H1 (cell line): Measurements from ENCODE around the gene DOCK9. TPM values are rescaled to one million over a fixed set of nuclear protein-coding genes. Genes with fewer than 3 reads are reported as not detected.

Source experiments
- CTCF ChIA-PET: fragments of 300-600 bp; sonication (Branson Sonifier 250); formaldehyde crosslinking; loops from one replicate; lab custom pipeline; 2021; ENCODE audit not compliant: partially characterized antibody; lab: Charles Lee
- POLR2A ChIA-PET: fragments of 300-600 bp; sonication (Branson Sonifier 250); formaldehyde crosslinking; loops from one replicate; lab custom pipeline; 2021; ENCODE audit warnings: inconsistent platforms; ENCODE audit not compliant: partially characterized antibody; lab: Charles Lee
- DNase-seq, 2 experiments: peaks; one replicate each; pipeline versions ENCODE4 v3.0.0 to v3.0.0-alpha.2; 2010 to 2022; ENCODE audit warnings: low spot score in 2 of 2, low read depth in 1 of 2, mixed read lengths in 1 of 2
- FAIRE-seq: peaks from 2 replicates; lab custom pipeline; 2011; peaks lifted over from hg19 to GRCh38; lab: Jason Lieb, UNC
- H2AFZ ChIP-seq: 2 replicates; pipeline ENCODE4 v1.8.1; 2012; ENCODE audit warnings: low read length, inconsistent platforms
- H2AK5ac ChIP-seq: 2 replicates; pipeline ENCODE4 v1.6.1; 2013; ENCODE audit warnings: low read depth, low read length
- H2BK120ac ChIP-seq: replicated peaks from 2 replicates; pipeline ENCODE3; 2013; ENCODE audit warnings: low read depth, low read length, inconsistent platforms
- H2BK12ac ChIP-seq: 2 replicates; pipeline ENCODE4 v1.6.1; 2013; ENCODE audit warnings: low read depth, low read length
- H2BK15ac ChIP-seq: 2 replicates; pipeline ENCODE4 v1.6.1; 2013; ENCODE audit warnings: low read length
- H2BK20ac ChIP-seq: 2 replicates; pipeline ENCODE4 v1.6.1; 2013; ENCODE audit warnings: low read length
- H2BK5ac ChIP-seq: 2 replicates; pipeline ENCODE4 v1.6.1; 2013; ENCODE audit warnings: low read depth, low read length
- H3K14ac ChIP-seq: 2 replicates; pipeline ENCODE4 v1.6.1; 2013; ENCODE audit warnings: inconsistent platforms; ENCODE audit not compliant: insufficient read length
- H3K18ac ChIP-seq: 2 replicates; pipeline ENCODE4 v1.6.1; 2013; ENCODE audit warnings: low read length; ENCODE audit errors: extremely low read depth
- H3K23ac ChIP-seq: 2 replicates; pipeline ENCODE4 v1.6.1; 2013; ENCODE audit warnings: inconsistent platforms; ENCODE audit not compliant: insufficient read length
- H3K23me2 ChIP-seq: 2 replicates; pipeline ENCODE4 v1.6.1; 2013; ENCODE audit warnings: low read depth, low read length
- H3K27ac ChIP-seq: 2 replicates; pipeline ENCODE4 v1.6.1; 2011; ENCODE audit warnings: low read depth, low read length, inconsistent platforms
- H3K27me3 ChIP-seq, 4 experiments: replicated peaks in 1 of 4; 1 replicate in 1 of 4; 2 replicates in 3 of 4; pipeline versions ENCODE4 v1.6.1 to v1.8.1; 2011 to 2013; ENCODE audit warnings: low read length in 3 of 4, mild to moderate bottlenecking in 3 of 4, inconsistent platforms in 2 of 4, mixed read lengths in 2 of 4, moderate library complexity in 1 of 4; ENCODE audit not compliant: control insufficient read depth in 3 of 4, insufficient read depth in 3 of 4; ENCODE audit errors: extremely low read depth in 1 of 4
- H3K36me3 ChIP-seq, 4 experiments: 2 replicates each; pipeline versions ENCODE4 v1.6.1 to v1.8.1; 2011 to 2013; ENCODE audit warnings: mild to moderate bottlenecking in 4 of 4, low read length in 3 of 4, moderate library complexity in 2 of 4, control low read depth in 1 of 4, inconsistent platforms in 1 of 4; ENCODE audit not compliant: insufficient read depth in 4 of 4, control insufficient read depth in 2 of 4
- H3K4ac ChIP-seq: replicated peaks from 2 replicates; pipeline ENCODE3; 2013; ENCODE audit warnings: low read length, low read depth, mixed read lengths, inconsistent platforms; ENCODE audit not compliant: insufficient read length
- H3K4me1 ChIP-seq, 4 experiments: replicated peaks in 1 of 4; 1 replicate in 1 of 4; 2 replicates in 3 of 4; pipeline versions ENCODE4 v1.6.1 to v1.8.1; 2011 to 2013; ENCODE audit warnings: low read length in 3 of 4, inconsistent platforms in 2 of 4, mixed read lengths in 1 of 4; ENCODE audit not compliant: insufficient read depth in 4 of 4, control insufficient read depth in 3 of 4
- H3K4me2 ChIP-seq, 2 experiments: 2 replicates each; pipeline versions ENCODE4 v1.6.1 to v1.8.1; 2011 to 2013; ENCODE audit warnings: low read depth in 2 of 2, low read length in 2 of 2, control low read depth in 1 of 2, inconsistent platforms in 1 of 2, mild to moderate bottlenecking in 1 of 2; ENCODE audit not compliant: insufficient read depth in 1 of 2
- H3K4me3 ChIP-seq, 4 experiments: fragments of 200-600, 300-600 bp in 1 of 4; sonication (generic), shearing (Covaris generic), sonication (Bioruptor Twin) in 1 of 4; 2 replicates each; pipeline versions ENCODE4 v1.5.1 to v1.8.1; 2011 to 2016; ENCODE audit warnings: low read length in 4 of 4, low read depth in 3 of 4, control low read depth in 2 of 4, inconsistent platforms in 2 of 4, mild to moderate bottlenecking in 2 of 4, mixed read lengths in 1 of 4, moderate library complexity in 1 of 4; ENCODE audit not compliant: insufficient read depth in 2 of 4; ENCODE audit errors: extremely low read depth in 1 of 4
- H3K56ac ChIP-seq: replicated peaks from 2 replicates; pipeline ENCODE3; 2013; ENCODE audit warnings: low read depth, mild to moderate bottlenecking, mixed read lengths, low read length, inconsistent platforms; ENCODE audit not compliant: insufficient read length
- H3K79me1 ChIP-seq: 2 replicates; pipeline ENCODE4 v1.6.1; 2013; ENCODE audit warnings: low read depth, low read length, control low read depth
- H3K79me2 ChIP-seq, 2 experiments: 2 replicates each; pipeline versions ENCODE4 v1.6.1 to v1.8.1; 2012 to 2013; ENCODE audit warnings: low read length in 2 of 2, mild to moderate bottlenecking in 2 of 2, inconsistent platforms in 1 of 2; ENCODE audit not compliant: insufficient read depth in 2 of 2, control insufficient read depth in 1 of 2
- H3K9ac ChIP-seq, 4 experiments: replicated peaks in 1 of 4; 1 replicate in 1 of 4; 2 replicates in 3 of 4; pipeline versions ENCODE4 v1.6.1 to v1.8.1; 2011 to 2013; ENCODE audit warnings: low read depth in 3 of 4, low read length in 3 of 4, control low read depth in 2 of 4, mild to moderate bottlenecking in 2 of 4, moderate library complexity in 2 of 4, inconsistent platforms in 1 of 4; ENCODE audit errors: extremely low read depth in 1 of 4
- H3K9me3 ChIP-seq, 2 experiments: 2 replicates each; pipeline versions ENCODE4 v1.6.1 to v1.8.1; 2012 to 2013; ENCODE audit warnings: mild to moderate bottlenecking in 2 of 2, moderate library complexity in 2 of 2, control low read depth in 1 of 2, inconsistent platforms in 1 of 2, low read depth in 1 of 2, low read length in 1 of 2, mixed read lengths in 1 of 2; ENCODE audit not compliant: insufficient read depth in 2 of 2
- H4K20me1 ChIP-seq, 2 experiments: replicated peaks in 1 of 2; 2 replicates each; pipeline versions ENCODE3 to v1.8.1; 2011 to 2013; ENCODE audit warnings: inconsistent platforms in 2 of 2, low read length in 2 of 2, mild to moderate bottlenecking in 1 of 2; ENCODE audit not compliant: insufficient read depth in 2 of 2, control insufficient read depth in 1 of 2
- H4K5ac ChIP-seq: 2 replicates; pipeline ENCODE4 v1.6.1; 2013; ENCODE audit warnings: low read length, low read depth, mixed read lengths, inconsistent platforms; ENCODE audit not compliant: insufficient read length
- H4K8ac ChIP-seq: 2 replicates; pipeline ENCODE4 v1.8.0; 2013; ENCODE audit warnings: mild to moderate bottlenecking, moderate library complexity, low read length, inconsistent platforms; ENCODE audit not compliant: insufficient read depth; ENCODE audit errors: extremely low read depth
- H4K91ac ChIP-seq: replicated peaks from 2 replicates; pipeline ENCODE3; 2013; ENCODE audit warnings: low read length, mixed read lengths, inconsistent platforms; ENCODE audit not compliant: insufficient read length
- BCL11A ChIP-seq, 2 experiments: IDR thresholded peaks; one replicate each; pipeline ENCODE4 v1.6.1; 2011; ENCODE audit warnings: low read depth in 2 of 2, low read length in 2 of 2, mild to moderate bottlenecking in 2 of 2
- CBX5 ChIP-seq: fragments of 300-800, 300-1000 bp; sonication (generic); IDR thresholded peaks from 2 replicates; pipeline ENCODE4 v1.7.1; 2016; ENCODE audit warnings: antibody characterized with exemption, low read length, low read depth
- NRF1 ChIP-seq: IDR thresholded peaks from 2 replicates; pipeline ENCODE4 v1.6.1; 2011; ENCODE audit warnings: mild to moderate bottlenecking, low read depth, low read length, improper control_type of control experiment
- POLR2A ChIP-seq, 2 experiments: IDR thresholded peaks; 1 replicate in 1 of 2; 2 replicates in 1 of 2; pipeline ENCODE4 v1.6.1; 2011; ENCODE audit warnings: low read depth in 2 of 2, low read length in 2 of 2, mild to moderate bottlenecking in 2 of 2; ENCODE audit errors: control extremely low read depth in 1 of 2
- TBP ChIP-seq: IDR thresholded peaks from 2 replicates; pipeline ENCODE4 v1.6.1; 2011; ENCODE audit warnings: low read depth, low read length, improper control_type of control experiment
- TCF12 ChIP-seq: IDR thresholded peaks from 2 replicates; pipeline ENCODE4 v1.6.1; 2011; ENCODE audit warnings: low read depth, mild to moderate bottlenecking, low read length
- ZNF274 ChIP-seq: IDR thresholded peaks from 2 replicates; pipeline ENCODE4 v1.7.0; 2012; ENCODE audit warnings: low read length, borderline replicate concordance; ENCODE audit errors: extremely low read depth
- WGBS, 2 experiments: shearing (Covaris generic) in 1 of 2; methylation state at CpG; one replicate each; pipeline versions ENCODE4 v1.1.6 to v1.1.7; 2013 to 2015; ENCODE audit warnings: low lambda C conversion rate in 2 of 2, mixed read lengths in 2 of 2, inconsistent platforms in 1 of 2, low coverage in 1 of 2, missing lambda C conversion rate in 1 of 2; ENCODE audit not compliant: insufficient replicate concordance in 2 of 2, insufficient coverage in 1 of 2, insufficient read length in 1 of 2; ENCODE audit errors: extremely low coverage in 1 of 2, missing lambda C conversion rate in 1 of 2; 5-methylcytosine and 5-hydroxymethylcytosine counted together
- polyA plus RNA-seq, 7 experiments: library from polyadenylated mRNA; depleted of rRNA in 3 of 7; stranded (reverse) in 5 of 7; unstranded in 2 of 7; fragments of >200 nt in 5 of 7; fragments of 200-250 nt in 2 of 7; gene quantifications; 1 replicate in 5 of 7; 2 replicates in 1 of 7; 4 replicates in 1 of 7; pipeline versions ENCODE4 v1.2.1 to v1.2.3, GENCODE V29; 2011 to 2013; ENCODE audit warnings: missing spikeins in 2 of 7, mixed read lengths in 2 of 7
- total RNA-seq: library from RNA; stranded (reverse); fragmentation: NEBNext Ultra II Directional; extraction: Animal tissue kit (Norgen Biotek cat#: 25700); gene quantifications from 2 replicates; pipeline ENCODE4 v1.2.1, GENCODE V29; 2021
- TF ChIP-seq, protein P1 (sequence below): IDR thresholded peaks from 2 replicates; pipeline ENCODE4 v1.6.1; 2012; ENCODE audit warnings: inconsistent platforms

The DOCK9 gene
- total and polyA plus RNA-seq, 2 of the 8 experiments (the other 6 are each of a cell fraction or from before 2014, with no cell fraction given): 21.6 to 31.5 TPM

DNA sequence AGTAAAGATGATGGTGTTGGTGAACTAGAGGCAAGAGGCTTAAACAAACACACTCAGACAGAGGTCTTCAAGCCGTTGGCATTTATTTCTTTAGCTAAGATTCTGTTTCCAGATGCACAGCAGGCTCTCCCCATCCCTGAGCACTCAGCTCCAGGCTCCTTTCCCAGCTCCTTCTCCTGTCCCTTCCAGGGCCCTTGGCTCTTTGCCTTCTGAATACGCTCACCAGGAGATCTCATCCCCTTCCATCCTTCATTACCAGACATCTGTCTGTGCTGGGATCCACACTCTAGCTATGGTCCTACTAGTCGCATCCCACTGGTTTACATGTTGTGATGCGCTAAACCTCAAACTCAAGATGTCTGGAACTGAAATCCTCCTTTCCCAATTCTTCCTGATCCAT is 25.3 kb upstream of the DOCK9 start:
- Histone ChIP-seq H4K91ac (no peak overlapping the region), H3K14ac (no peak overlapping the region), H3K23ac (no peak overlapping the region), H4K20me1 (no peaks in the 10 kb centered on the region), H3K4ac (no peak overlapping the region), H2BK120ac (no peak overlapping the region), H4K8ac (no peak overlapping the region), H3K56ac (no peak overlapping the region), H2BK20ac (no peak overlapping the region), H2AK5ac (no peak overlapping the region), H2BK5ac (no peak overlapping the region), H4K5ac (no peak overlapping the region), H3K9ac (no peak overlapping the region), H2AFZ (no peak overlapping the region), H3K4me1 (peaks cover 0 to 12% (median 3%) of the 10 kb centered on the region in 4 experiments; a peak in 2 of 7 replicates), H3K79me2 (no peaks in the 10 kb centered on the region; a peak in 2 of 4 replicates), H3K27ac (no peak overlapping the region), H3K18ac (no peak overlapping the region), H3K4me3 (no peak overlapping the region), H3K79me1 (no peaks in the 10 kb centered on the region; the same call in 1 of the 2 replicates), H3K23me2 (no peaks in the 10 kb centered on the region), H3K27me3 (no peaks in the 10 kb centered on the region), H2BK12ac (no peak overlapping the region), H3K4me2 (no peak overlapping the region), H2BK15ac (no peak overlapping the region), H3K36me3 (no peaks in the 10 kb centered on the region), H3K9me3 (no peaks in the 10 kb centered on the region)
- ChIA-PET POLR2A (no interaction called here), CTCF (interaction anchor here (1.2 to 2.5 kb wide), 5 partner anchors 17 to 134 kb away, joined by 4 to 12 read pairs (median 6); no protein-coding TSS in a partner anchor)
- FAIRE-seq (no peak), DNase-seq (no peak)
- 89% methylated on average over 4 of the region's 4 CpGs; no CpG with 5 or more reads in 1 of the 2 experiments for WGBS, 2 experiments
- TF ChIP-seq TCF12: no peak
- TF ChIP-seq NRF1: no peak
- TF ChIP-seq CBX5: no peak
- no peak for TF ChIP-seq BCL11A (IDR thresholded peaks at IDR 0.05; ENCODE audit: low read depth in 2 of 2, low read length in 2 of 2)
- TF ChIP-seq, protein P1, sequence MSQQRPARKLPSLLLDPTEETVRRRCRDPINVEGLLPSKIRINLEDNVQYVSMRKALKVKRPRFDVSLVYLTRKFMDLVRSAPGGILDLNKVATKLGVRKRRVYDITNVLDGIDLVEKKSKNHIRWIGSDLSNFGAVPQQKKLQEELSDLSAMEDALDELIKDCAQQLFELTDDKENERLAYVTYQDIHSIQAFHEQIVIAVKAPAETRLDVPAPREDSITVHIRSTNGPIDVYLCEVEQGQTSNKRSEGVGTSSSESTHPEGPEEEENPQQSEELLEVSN: no peak
- no peak for TF ChIP-seq TBP
- no peak for TF ChIP-seq POLR2A (IDR thresholded peaks at IDR 0.05; ENCODE audit: control extremely low read depth in 1 of 2, low read depth in 2 of 2, low read length in 2 of 2)
- no peak for TF ChIP-seq ZNF274
